Measurements from ENCODE around the gene NXPH1. TPM values are rescaled to one million over a fixed set of nuclear protein-coding genes. Genes with fewer than 3 reads are reported as not detected.

NXPH1 gene
- total and polyA plus RNA-seq, 2 experiments from 2014 or later: 0.45 to 3.0 TPM

GRCh38 chr7:8638076-8638475, 204.7 kb downstream of the NXPH1 start:
- ATAC-seq: no peak

More at GRCh38 chr7:8638076-8638475, 204.7 kb downstream of the NXPH1 start:
- H3K4me1 Mint-ChIP-seq: peaks cover 18% of the 10 kb centered on the region
- Histone ChIP-seq H3F3A (replicated peaks; ENCODE audit: low read depth) (no peaks in the 10 kb centered on the region), H2AFZ (0 out of 2 replicates have a peak overlapping the region, but pooled peaks have one; percentile 39), H3K27me3 (ENCODE audit: insufficient read depth) (no peaks in the 10 kb centered on the region), H3K4me1 (ENCODE audit: insufficient read depth) (peaks cover 26% of the 10 kb centered on the region), H3K27ac (ENCODE audit: low read depth) (no peak overlapping the region), H3K9me2 (ENCODE audit: insufficient read depth) (no peaks in the 10 kb centered on the region; the same call in 1 of the 2 replicates), H3K4me3 (no peak overlapping the region), H4K20me1 (replicated peaks; ENCODE audit: insufficient read depth) (no peaks in the 10 kb centered on the region), H3K4me2 (peak overlapping the region; percentile 46), H3K36me3 (ENCODE audit: insufficient read depth) (no peaks in the 10 kb centered on the region; the same call in 1 of the 2 replicates), H3K79me2 (replicated peaks; ENCODE audit: insufficient read depth) (no peaks in the 10 kb centered on the region)
- H3K9me3 Mint-ChIP-seq: 0 out of 3 replicates have a peak, but pooled peaks cover 3% of the 10 kb centered on the region
- TF ChIP-seq EZH2phosphoT487 (IDR thresholded peaks at IDR 0.05; ENCODE audit: unreplicated experiment): no peak
- no peak for TF ChIP-seq POLR2AphosphoS5 (IDR thresholded peaks at IDR 0.05; ENCODE audit: low read depth)
- no peak for TF ChIP-seq EZH2 (IDR thresholded peaks at IDR 0.05; ENCODE audit: low read depth, unreplicated experiment)
- TF ChIP-seq NANOG (IDR thresholded peaks at IDR 0.05; ENCODE audit: borderline replicate concordance): no peak
- no peak for TF ChIP-seq ZNF462 (CRISPR knock-in tag; IDR thresholded peaks at IDR 0.05)
- no peak for TF ChIP-seq STAT1 (IDR thresholded peaks at IDR 0.05; ENCODE audit: unreplicated experiment)
- no peak for TF ChIP-seq ZNF114 (CRISPR knock-in tag; IDR thresholded peaks at IDR 0.05)
- TF ChIP-seq CTCF (conservative IDR thresholded peaks at IDR 0.05; ENCODE audit: low read depth in 2 of 2): no peak
- no peak for TF ChIP-seq CREB1 (CRISPR knock-in tag; IDR thresholded peaks at IDR 0.05; ENCODE audit: low read depth)
- TF ChIP-seq ZNF331 (CRISPR knock-in tag; IDR thresholded peaks at IDR 0.05; ENCODE audit: low read depth): no peak
- no peak for TF ChIP-seq ETS1 (IDR thresholded peaks at IDR 0.05)
- no peak for TF ChIP-seq REST (IDR thresholded peaks at IDR 0.05; ENCODE audit: unreplicated experiment)
- TF ChIP-seq JUNB (IDR thresholded peaks at IDR 0.05; ENCODE audit: unreplicated experiment): no peak
- H3K27me3 Mint-ChIP-seq (ENCODE audit: insufficient read depth, low read depth, poor library complexity): peaks cover 3% of the 10 kb centered on the region
- H3K36me3 Mint-ChIP-seq (ENCODE audit: low read depth): peaks cover 4% of the 10 kb centered on the region; the same call in 2 of the 3 replicates
- no peak overlapping the region for H3K27ac Mint-ChIP-seq
- no peak for DNase-seq (ENCODE audit: low spot score)
- H3K4me3 Mint-ChIP-seq: no peak overlapping the region
